Skeletal muscle tissue (tissue), 5 donors: ENCODE measurements around the gene ZAP70. TPM values are rescaled to one million over a fixed set of nuclear protein-coding genes. Genes with fewer than 3 reads are reported as not detected.

Source experiments
- H3K27ac ChIP-seq: one replicate; pipeline ENCODE4 v1.7.0; 2013; ENCODE audit warnings: mild to moderate bottlenecking, low read depth, low read length, inconsistent platforms
- H3K27me3 ChIP-seq, 3 donors: one replicate each; pipeline ENCODE4 v1.7.0; 2013; ENCODE audit warnings: low read length in 3 of 3; ENCODE audit not compliant: control insufficient read depth in 3 of 3, insufficient read depth in 3 of 3
- H3K36me3 ChIP-seq, 3 donors: one replicate each; pipeline ENCODE4 v1.7.0; 2013; ENCODE audit warnings: low read length in 3 of 3; ENCODE audit not compliant: control insufficient read depth in 3 of 3, insufficient read depth in 3 of 3
- H3K4me1 ChIP-seq, 3 donors: one replicate each; pipeline ENCODE4 v1.7.0; 2013; ENCODE audit warnings: low read length in 3 of 3, mild to moderate bottlenecking in 3 of 3; ENCODE audit not compliant: control insufficient read depth in 3 of 3, insufficient read depth in 3 of 3
- H3K4me3 ChIP-seq, 3 donors: one replicate each; pipeline ENCODE4 v1.7.0; 2013; ENCODE audit warnings: low read length in 3 of 3
- H3K9ac ChIP-seq, 3 donors: one replicate each; pipeline ENCODE4 v1.7.0; 2013; ENCODE audit warnings: low read length in 3 of 3, mild to moderate bottlenecking in 3 of 3, moderate library complexity in 2 of 3, low read depth in 1 of 3
- H3K9me3 ChIP-seq, 3 donors: one replicate each; pipeline ENCODE4 v1.7.0; 2013; ENCODE audit warnings: low read length in 3 of 3; ENCODE audit not compliant: control insufficient read depth in 3 of 3
- small RNA-seq: library from RNA; depleted of rRNA; stranded (forward); fragments of <200 nt; gene quantifications from one replicate; pipeline ENCODE3, GENCODE V24; 2014
- total RNA-seq: library from RNA; depleted of rRNA; stranded (reverse); fragments of >200 nt; gene quantifications from one replicate; pipeline ENCODE4 v1.2.3, GENCODE V29; 2014
- donor health status: Osteomylitis.

Gene ZAP70
- total RNA-seq, 1 donor from 2014 or later: 3.1 TPM

- no peaks in the 10 kb centered on the region for H3K27me3 ChIP-seq
- peaks cover 3 to 12% (median 10%) of the 10 kb centered on the region in 3 donors for H3K4me1 ChIP-seq
- H3K27ac ChIP-seq: no peak overlapping the region
- no peak overlapping the region for H3K9ac ChIP-seq
- no peaks in the 10 kb centered on the region for H3K9me3 ChIP-seq
- no peak overlapping the region for H3K4me3 ChIP-seq
- H3K36me3 ChIP-seq: peaks cover 27 to 63% (median 42%) of the 10 kb centered on the region in 3 donors
These were observed 57.1 kb downstream of the ZAP70 start for GRCh38 chr2:97770445-97770844.

GRCh38 chr2:97774425-97774824 lies 61.0 kb downstream of the ZAP70 start:
- no peaks in the 10 kb centered on the region for H3K9me3 ChIP-seq
- no peak overlapping the region for H3K9ac ChIP-seq
- no peak overlapping the region for H3K4me3 ChIP-seq
- H3K27me3 ChIP-seq: no peaks in the 10 kb centered on the region
- peaks cover 33 to 49% (median 40%) of the 10 kb centered on the region in 3 donors for H3K36me3 ChIP-seq
- H3K4me1 ChIP-seq: peaks cover 0 to 4% (median 3%) of the 10 kb centered on the region in 3 donors
- no peak overlapping the region for H3K27ac ChIP-seq

GRCh38 chr2:97775074-97775473 lies 61.7 kb downstream of the ZAP70 start:
- no peaks in the 10 kb centered on the region for H3K27me3 ChIP-seq
- H3K9ac ChIP-seq: no peak overlapping the region
- no peaks in the 10 kb centered on the region for H3K9me3 ChIP-seq
- H3K4me1 ChIP-seq: no peaks in the 10 kb centered on the region
- no peak overlapping the region for H3K4me3 ChIP-seq
- peaks cover 33 to 47% (median 42%) of the 10 kb centered on the region in 3 donors for H3K36me3 ChIP-seq
- no peak overlapping the region for H3K27ac ChIP-seq

GRCh38 chr2:97779141-97779540 lies 65.8 kb downstream of the ZAP70 start:
- Histone ChIP-seq H3K9me3 (no peaks in the 10 kb centered on the region), H3K27ac (no peak overlapping the region), H3K27me3 (no peaks in the 10 kb centered on the region), H3K4me1 (peaks cover 0 to 6% (median 5%) of the 10 kb centered on the region in 3 donors), H3K9ac (no peak overlapping the region), H3K36me3 (peaks cover 19 to 34% (median 26%) of the 10 kb centered on the region in 3 donors), H3K4me3 (no peak overlapping the region)

- H3K27me3 ChIP-seq: no peaks in the 10 kb centered on the region
- peaks cover 0 to 6% (median 5%) of the 10 kb centered on the region in 3 donors for H3K4me1 ChIP-seq
- no peaks in the 10 kb centered on the region for H3K9me3 ChIP-seq
- H3K36me3 ChIP-seq: peaks cover 4 to 23% (median 9%) of the 10 kb centered on the region in 3 donors
- H3K4me3 ChIP-seq: no peak overlapping the region
- H3K27ac ChIP-seq: no peak overlapping the region
- no peak overlapping the region for H3K9ac ChIP-seq
These were observed 68.6 kb downstream of the ZAP70 start for GRCh38 chr2:97781981-97782380.

GRCh38 chr2:97784953-97785352 lies 71.6 kb downstream of the ZAP70 start:
- no peaks in the 10 kb centered on the region for H3K27me3 ChIP-seq
- no peak overlapping the region for H3K4me3 ChIP-seq
- H3K9ac ChIP-seq: no peak overlapping the region
- H3K36me3 ChIP-seq: peaks cover 9 to 32% (median 22%) of the 10 kb centered on the region in 3 donors
- no peak overlapping the region for H3K27ac ChIP-seq
- H3K4me1 ChIP-seq: peaks cover 0 to 6% (median 5%) of the 10 kb centered on the region in 3 donors
- no peaks in the 10 kb centered on the region for H3K9me3 ChIP-seq

GRCh38 chr2:97785818-97786217 lies 72.4 kb downstream of the ZAP70 start:
- H3K36me3 ChIP-seq: peaks cover 12 to 33% (median 23%) of the 10 kb centered on the region in 3 donors
- H3K4me1 ChIP-seq: peaks cover 0 to 6% (median 5%) of the 10 kb centered on the region in 3 donors
- no peaks in the 10 kb centered on the region for H3K27me3 ChIP-seq
- no peaks in the 10 kb centered on the region for H3K9me3 ChIP-seq
- H3K27ac ChIP-seq: no peak overlapping the region
- H3K9ac ChIP-seq: no peak overlapping the region
- H3K4me3 ChIP-seq: no peak overlapping the region

- H3K4me3 ChIP-seq: no peak overlapping the region
- no peak overlapping the region for H3K27ac ChIP-seq
- H3K36me3 ChIP-seq: peaks cover 26 to 50% (median 40%) of the 10 kb centered on the region in 3 donors
- H3K9me3 ChIP-seq: no peaks in the 10 kb centered on the region
- H3K9ac ChIP-seq: no peak overlapping the region
- H3K4me1 ChIP-seq: no peaks in the 10 kb centered on the region
- no peaks in the 10 kb centered on the region for H3K27me3 ChIP-seq
These were observed 75.7 kb downstream of the ZAP70 start for GRCh38 chr2:97788986-97789644.

Small RNA genes lying within 50 kb of the gene (small RNA-seq; reads per million reads assigned to genes)
- gene RNU4-8P: 0.23 reads per million, percentile 10 among the genes with 10 or more reads in this experiment

Other genes with a start within 250 kb of the ZAP70 start
- 43.3 TPM for gene ANKRD36B, start 123.7 kb upstream of the ZAP70 start, total RNA-seq
- 669 TPM for gene COX5B, start 67.5 kb upstream of the ZAP70 start, total RNA-seq
- gene ACTR1B, start 49.5 kb upstream of the ZAP70 start, total RNA-seq: 30.3 TPM
- gene C2orf92, start 43.9 kb upstream of the ZAP70 start, total RNA-seq: 4.7 TPM